ENCODE data around the gene TRAPPC3L.

GRCh38 chr6:116568111-116568510, 22.6 kb upstream of the TRAPPC3L start:
- no peak for TF ChIP-seq EZH2 (optimal IDR thresholded peaks at IDR 0.05; ENCODE audit: low read depth, low read length)
- TF ChIP-seq CTCF (IDR thresholded peaks at IDR 0.05; ENCODE audit: low read length), result no peak
- TF ChIP-seq EZH2phosphoT487 (IDR thresholded peaks at IDR 0.05; ENCODE audit: low read length), result no peak
